ENCODE data around the gene GHRL.
A peak's percentile ranks its signal among the peaks of the same experiment; 100 is the strongest.
"Not testable (repeated sequence)": the region's sequence is repeated elsewhere in the genome, so short reads cannot be mapped to it uniquely, and the experiment has no call there.

The GHRL gene

GRCh38 chr3:10278501-10278900, 14.2 kb downstream of the GHRL start:
- no peak for DNase-seq (ENCODE audit: low read depth in 2 of 3, low spot score in 2 of 3)

GRCh38 chr3:10277115-10277625, 15.6 kb downstream of the GHRL start:
- no peak for DNase-seq (ENCODE audit: low read depth in 2 of 3, low spot score in 2 of 3)

- no peak for DNase-seq (ENCODE audit: low read depth in 2 of 3, low spot score in 2 of 3)
Observed at GRCh38 chr3:10274601-10275000, 18.1 kb downstream of the GHRL start.

GRCh38 chr3:10273702-10274305, 18.9 kb downstream of the GHRL start:
- DNase-seq (ENCODE audit: low read depth in 2 of 3, low spot score in 2 of 3) = no peak

- DNase-seq (ENCODE audit: low read depth in 2 of 3, low spot score in 2 of 3) = no peak
Observed at GRCh38 chr3:10272977-10273376, 19.8 kb downstream of the GHRL start.

- DNase-seq (ENCODE audit: low read depth in 2 of 3, low spot score in 2 of 3) = not testable (repeated sequence)
Observed at GRCh38 chr3:10272476-10272875, 20.3 kb downstream of the GHRL start.

GRCh38 chr3:10269443-10269842, 23.3 kb downstream of the GHRL start:
- no peak for DNase-seq (ENCODE audit: low read depth in 2 of 3, low spot score in 2 of 3)

GRCh38 chr3:10268930-10269329, 23.8 kb downstream of the GHRL start:
- no peak for DNase-seq (ENCODE audit: low read depth in 2 of 3, low spot score in 2 of 3)

GRCh38 chr3:10268116-10268515, 24.6 kb downstream of the GHRL start:
- DNase-seq (ENCODE audit: low read depth in 2 of 3, low spot score in 2 of 3) = no peak

GRCh38 chr3:10266936-10267335, 25.8 kb downstream of the GHRL start:
- not testable (repeated sequence) for DNase-seq (ENCODE audit: low read depth in 2 of 3, low spot score in 2 of 3)

GRCh38 chr3:10265833-10266232, 26.9 kb downstream of the GHRL start:
- no peak for DNase-seq (ENCODE audit: low read depth in 2 of 3, low spot score in 2 of 3)

GRCh38 chr3:10263646-10264363, 28.9 kb downstream of the GHRL start:
- DNase-seq (ENCODE audit: low read depth in 2 of 3, low spot score in 2 of 3) = peak in 1 of 3 experiments; percentile 33

GRCh38 chr3:10262027-10262426, 30.7 kb downstream of the GHRL start:
- DNase-seq (ENCODE audit: low read depth in 2 of 3, low spot score in 2 of 3) = no peak

GRCh38 chr3:10260211-10260701, 32.5 kb downstream of the GHRL start:
- no peak for DNase-seq (ENCODE audit: low read depth in 2 of 3, low spot score in 2 of 3)

- DNase-seq (ENCODE audit: low read depth in 2 of 3, low spot score in 2 of 3) = no peak
Observed at GRCh38 chr3:10259798-10260197, 32.9 kb downstream of the GHRL start.

GRCh38 chr3:10259036-10259435, 33.7 kb downstream of the GHRL start:
- DNase-seq (ENCODE audit: low read depth in 2 of 3, low spot score in 2 of 3) = no peak

GRCh38 chr3:10255835-10256234, 36.9 kb downstream of the GHRL start:
- no peak for DNase-seq (ENCODE audit: low read depth in 2 of 3, low spot score in 2 of 3)

GRCh38 chr3:10253731-10254130, 39.0 kb downstream of the GHRL start:
- DNase-seq (ENCODE audit: low read depth in 2 of 3, low spot score in 2 of 3) = no peak

- DNase-seq (ENCODE audit: low read depth in 2 of 3, low spot score in 2 of 3) = no peak
Observed at GRCh38 chr3:10251006-10251405, 41.7 kb downstream of the GHRL start.

GRCh38 chr3:10249833-10250232, 42.9 kb downstream of the GHRL start:
- no peak for DNase-seq (ENCODE audit: low read depth in 2 of 3, low spot score in 2 of 3)

GRCh38 chr3:10248984-10249748, 43.6 kb downstream of the GHRL start:
- DNase-seq (ENCODE audit: low read depth in 2 of 3, low spot score in 2 of 3) = peak; percentile 49 to 63 (median 53)

Measured in activated CD8-positive, alpha-beta memory T cell treated with anti-CD3 and anti-CD28 coated beads for 48 hours (primary cell).